ENCODE results near the gene BRME1. TPM values are rescaled to one million over a fixed set of nuclear protein-coding genes. Genes with fewer than 3 reads are reported as not detected.

Gene BRME1
- total and polyA plus RNA-seq, 2 donors from 2014 or later, result 1.5 to 1.8 TPM

Small RNAs within 50 kb of the gene (microRNA-seq; reads per million reads assigned to microRNA genes)
- gene MIR181C (375 reads per million, percentile 70 among the genes with 10 or more reads in this experiment), gene MIR181D (110 reads per million, percentile 53 among the genes with 10 or more reads in this experiment)

Other genes starting within 250 kb of the BRME1 start
- 46.5 TPM for gene MRI1, start 141.6 kb downstream of the BRME1 start, total RNA-seq
- gene MRI1, start 141.6 kb downstream of the BRME1 start, polyA plus RNA-seq (ENCODE audit: insufficient read depth, low read depth, low replicate concordance), result 18.8 TPM
- 62.7 TPM for gene C19orf53, start 131.7 kb downstream of the BRME1 start, total RNA-seq
- gene C19orf53, start 131.7 kb downstream of the BRME1 start, polyA plus RNA-seq (ENCODE audit: insufficient read depth, low read depth, low replicate concordance), result 264 TPM
- gene ZSWIM4, start 110.7 kb downstream of the BRME1 start, total RNA-seq, result 13.7 TPM
- 1.4 TPM for gene ZSWIM4, start 110.7 kb downstream of the BRME1 start, polyA plus RNA-seq (ENCODE audit: insufficient read depth, low read depth, low replicate concordance)
- 0.35 TPM for gene NANOS3, start 29.0 kb downstream of the BRME1 start, total RNA-seq
- not detected for gene NANOS3, start 29.0 kb downstream of the BRME1 start, polyA plus RNA-seq (ENCODE audit: insufficient read depth, low read depth, low replicate concordance)
- 36.9 TPM for gene CC2D1A, start 84 bp upstream of the BRME1 start, total RNA-seq
- gene CC2D1A, start 84 bp upstream of the BRME1 start, polyA plus RNA-seq (ENCODE audit: insufficient read depth, low read depth, low replicate concordance), result 28.8 TPM
- 3.0 TPM for gene PODNL1, start 32.3 kb upstream of the BRME1 start, total RNA-seq
- not detected for gene PODNL1, start 32.3 kb upstream of the BRME1 start, polyA plus RNA-seq (ENCODE audit: insufficient read depth, low read depth, low replicate concordance)
- 35.5 TPM for gene DCAF15, start 46.4 kb upstream of the BRME1 start, total RNA-seq
- 21.9 TPM for gene DCAF15, start 46.4 kb upstream of the BRME1 start, polyA plus RNA-seq (ENCODE audit: insufficient read depth, low read depth, low replicate concordance)
- gene RFX1, start 100.2 kb upstream of the BRME1 start, total RNA-seq, result 17.9 TPM
- gene RFX1, start 100.2 kb upstream of the BRME1 start, polyA plus RNA-seq (ENCODE audit: insufficient read depth, low read depth, low replicate concordance), result 5.2 TPM
- gene RLN3, start 122.0 kb upstream of the BRME1 start, total RNA-seq, result not detected
- not detected for gene RLN3, start 122.0 kb upstream of the BRME1 start, polyA plus RNA-seq (ENCODE audit: insufficient read depth, low read depth, low replicate concordance)
- 14.1 TPM for gene IL27RA, start 125.6 kb upstream of the BRME1 start, total RNA-seq
- gene IL27RA, start 125.6 kb upstream of the BRME1 start, polyA plus RNA-seq (ENCODE audit: insufficient read depth, low read depth, low replicate concordance), result 3.1 TPM
- gene PALM3, start 156.0 kb upstream of the BRME1 start, total RNA-seq, result 19.4 TPM
- 45.8 TPM for gene PALM3, start 156.0 kb upstream of the BRME1 start, polyA plus RNA-seq (ENCODE audit: insufficient read depth, low read depth, low replicate concordance)
- 8.7 TPM for gene MISP3, start 166.7 kb upstream of the BRME1 start, total RNA-seq
- gene MISP3, start 166.7 kb upstream of the BRME1 start, polyA plus RNA-seq (ENCODE audit: insufficient read depth, low read depth, low replicate concordance), result 32.0 TPM
- not detected for gene C19orf67, start 179.7 kb upstream of the BRME1 start, total RNA-seq
- not detected for gene C19orf67, start 179.7 kb upstream of the BRME1 start, polyA plus RNA-seq (ENCODE audit: insufficient read depth, low read depth, low replicate concordance)
- gene SAMD1, start 184.6 kb upstream of the BRME1 start, total RNA-seq, result 28.3 TPM
- 23.3 TPM for gene SAMD1, start 184.6 kb upstream of the BRME1 start, polyA plus RNA-seq (ENCODE audit: insufficient read depth, low read depth, low replicate concordance)
- 92.3 TPM for gene PRKACA, start 211.6 kb upstream of the BRME1 start, total RNA-seq
- gene PRKACA, start 211.6 kb upstream of the BRME1 start, polyA plus RNA-seq (ENCODE audit: insufficient read depth, low read depth, low replicate concordance), result 51.4 TPM
- gene ASF1B, start 230.5 kb upstream of the BRME1 start, total RNA-seq, result 1.8 TPM
- 0.49 TPM for gene ASF1B, start 230.5 kb upstream of the BRME1 start, polyA plus RNA-seq (ENCODE audit: insufficient read depth, low read depth, low replicate concordance)